ENCODE data around the gene CCDC87. TPM values are rescaled to one million over a fixed set of nuclear protein-coding genes. Genes with fewer than 3 reads are reported as not detected.
"Not testable (repeated sequence)": the region's sequence is repeated elsewhere in the genome, so short reads cannot be mapped to it uniquely, and the experiment has no call there.

CCDC87 gene
- total RNA-seq, 1 donor from 2014 or later: 0.54 TPM

DNA sequence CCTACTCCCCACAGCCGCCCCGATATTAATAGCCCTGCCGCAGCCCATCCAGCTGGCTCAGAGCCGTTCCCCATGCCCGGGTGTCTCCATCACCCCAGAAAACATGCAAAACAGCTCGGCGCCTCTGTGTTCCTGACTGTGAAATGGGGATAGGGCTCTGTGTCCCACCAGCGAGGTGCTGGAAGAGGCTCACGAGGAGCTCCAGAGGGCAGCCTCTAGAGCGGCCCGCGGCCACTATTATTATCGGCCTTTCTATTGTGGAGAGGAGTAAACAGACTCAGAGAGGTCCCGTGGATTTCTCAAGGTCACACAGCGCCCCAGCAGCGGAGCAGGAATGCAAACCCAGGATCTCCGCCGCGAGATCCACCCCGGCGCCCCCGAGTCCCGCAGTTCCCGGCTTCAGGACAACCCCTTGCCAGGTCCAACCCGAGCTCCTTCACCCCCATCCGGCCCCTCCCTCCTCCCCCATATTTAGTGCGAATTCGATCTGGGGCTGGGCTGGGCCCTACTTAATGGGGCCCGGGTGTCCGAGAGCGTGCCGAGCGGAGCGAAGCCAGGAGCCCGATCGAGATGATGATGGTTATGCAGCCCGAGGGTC lies 46.4 kb downstream of the CCDC87 start, which contains the start of gene ACTN3:
Gene ACTN3, plus strand, starts transcription at position 536 of the 598 bp plus-strand sequence. Its CDS starts 35 bp downstream, at position 571.
- H3K36me3 Mint-ChIP-seq (ENCODE audit: low read depth, unreplicated experiment): peaks cover 14% of the 10 kb centered on the region
- H3K27me3 Mint-ChIP-seq (ENCODE audit: unreplicated experiment): peaks cover 18% of the 10 kb centered on the region
- TF ChIP-seq, protein P1, sequence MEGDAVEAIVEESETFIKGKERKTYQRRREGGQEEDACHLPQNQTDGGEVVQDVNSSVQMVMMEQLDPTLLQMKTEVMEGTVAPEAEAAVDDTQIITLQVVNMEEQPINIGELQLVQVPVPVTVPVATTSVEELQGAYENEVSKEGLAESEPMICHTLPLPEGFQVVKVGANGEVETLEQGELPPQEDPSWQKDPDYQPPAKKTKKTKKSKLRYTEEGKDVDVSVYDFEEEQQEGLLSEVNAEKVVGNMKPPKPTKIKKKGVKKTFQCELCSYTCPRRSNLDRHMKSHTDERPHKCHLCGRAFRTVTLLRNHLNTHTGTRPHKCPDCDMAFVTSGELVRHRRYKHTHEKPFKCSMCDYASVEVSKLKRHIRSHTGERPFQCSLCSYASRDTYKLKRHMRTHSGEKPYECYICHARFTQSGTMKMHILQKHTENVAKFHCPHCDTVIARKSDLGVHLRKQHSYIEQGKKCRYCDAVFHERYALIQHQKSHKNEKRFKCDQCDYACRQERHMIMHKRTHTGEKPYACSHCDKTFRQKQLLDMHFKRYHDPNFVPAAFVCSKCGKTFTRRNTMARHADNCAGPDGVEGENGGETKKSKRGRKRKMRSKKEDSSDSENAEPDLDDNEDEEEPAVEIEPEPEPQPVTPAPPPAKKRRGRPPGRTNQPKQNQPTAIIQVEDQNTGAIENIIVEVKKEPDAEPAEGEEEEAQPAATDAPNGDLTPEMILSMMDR (IDR thresholded peaks at IDR 0.05; ENCODE audit: unreplicated experiment): no peak
- peak within 1 kb of the TSS; percentile 76 for H3K4me3 Mint-ChIP-seq (ENCODE audit: unreplicated experiment)
- H3K27ac Mint-ChIP-seq (ENCODE audit: unreplicated experiment): no peak within 1 kb of the TSS
- DNase-seq (ENCODE audit: low spot score): peak; percentile 15
- no peaks in the 10 kb centered on the region for H3K9me3 Mint-ChIP-seq (ENCODE audit: unreplicated experiment)
- peaks cover 19% of the 10 kb centered on the region for H3K4me1 Mint-ChIP-seq (ENCODE audit: unreplicated experiment)

DNA sequence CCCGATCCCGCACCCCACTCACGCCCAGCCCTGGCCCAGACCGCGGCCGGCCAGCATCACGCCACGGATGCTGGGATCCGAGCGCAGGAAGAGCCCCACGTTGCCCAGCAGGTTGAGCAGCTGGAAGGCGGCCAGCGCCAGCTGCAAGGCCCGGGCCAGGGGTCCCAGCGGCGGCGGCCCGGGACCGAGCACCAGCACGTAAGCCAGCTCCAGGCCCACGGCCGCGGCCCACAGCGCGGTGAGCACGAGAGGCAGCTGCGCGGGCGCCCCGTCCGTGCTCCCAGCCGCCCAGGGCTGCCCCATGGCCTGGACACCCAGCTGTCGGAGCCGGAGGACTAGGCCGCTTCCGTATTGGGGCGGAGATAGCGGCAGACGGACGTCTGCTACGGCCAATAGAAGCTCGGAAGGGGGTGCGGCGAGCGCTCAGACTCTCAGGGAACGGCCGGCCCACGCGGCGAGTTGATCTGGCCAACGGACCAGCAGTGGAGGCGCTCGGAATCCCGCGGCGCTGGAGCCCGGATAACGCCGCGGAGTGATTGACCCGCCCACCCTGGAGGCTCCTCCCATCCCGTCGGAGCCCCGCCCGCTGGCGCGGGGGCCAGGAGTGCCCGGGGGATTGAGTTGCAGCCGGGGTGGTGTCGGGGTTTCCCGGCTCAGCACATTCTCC lies 47.0 kb downstream of the CCDC87 start, which contains the start of gene ZDHHC24:
Gene ZDHHC24, minus strand, starts transcription at position 348 of the 667 bp plus-strand sequence. Its CDS starts 45 bp downstream, at position 303.
- peaks cover 17% of the 10 kb centered on the region for H3K36me3 Mint-ChIP-seq (ENCODE audit: low read depth, unreplicated experiment)
- TF ChIP-seq, protein P1 (IDR thresholded peaks at IDR 0.05; ENCODE audit: unreplicated experiment): no peak
- peak within 1 kb of the TSS; percentile 85 for H3K4me3 Mint-ChIP-seq (ENCODE audit: unreplicated experiment)
- peaks cover 18% of the 10 kb centered on the region for H3K27me3 Mint-ChIP-seq (ENCODE audit: unreplicated experiment)
- H3K4me1 Mint-ChIP-seq (ENCODE audit: unreplicated experiment): peaks cover 19% of the 10 kb centered on the region
- no peaks in the 10 kb centered on the region for H3K9me3 Mint-ChIP-seq (ENCODE audit: unreplicated experiment)
- peak; percentile 93 for DNase-seq (ENCODE audit: low spot score)
- H3K27ac Mint-ChIP-seq (ENCODE audit: unreplicated experiment): peak within 1 kb of the TSS; percentile 79

DNA sequence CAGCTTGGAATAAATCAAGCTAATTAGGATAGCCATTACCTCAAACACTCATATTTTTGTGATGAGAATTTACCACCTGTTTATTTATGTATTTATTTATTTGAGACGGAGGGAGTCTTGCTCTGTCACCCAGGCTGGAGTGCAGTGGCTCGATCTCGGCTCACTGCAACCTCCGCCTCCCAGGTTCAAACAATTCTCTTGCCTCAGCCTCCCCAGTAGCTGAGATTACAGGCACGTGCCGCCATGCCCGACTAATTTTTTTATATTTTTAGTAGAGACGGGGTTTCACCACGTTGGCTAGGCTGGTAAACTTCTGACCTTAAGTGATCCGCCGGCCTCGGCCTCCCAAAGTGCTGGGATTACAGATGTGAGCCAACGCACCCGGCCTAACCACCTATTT lies 47.9 kb downstream of the CCDC87 start:
- Mint-ChIP-seq H3K4me3 (ENCODE audit: unreplicated experiment) (peak overlapping the region; percentile 85), H3K27me3 (ENCODE audit: unreplicated experiment) (peaks cover 22% of the 10 kb centered on the region), H3K4me1 (ENCODE audit: unreplicated experiment) (peaks cover 19% of the 10 kb centered on the region), H3K27ac (ENCODE audit: unreplicated experiment) (peak overlapping the region; percentile 79), H3K36me3 (ENCODE audit: low read depth, unreplicated experiment) (peaks cover 17% of the 10 kb centered on the region)
- not testable (repeated sequence) for DNase-seq (ENCODE audit: low spot score); H3K9me3 Mint-ChIP-seq (ENCODE audit: unreplicated experiment)

DNA sequence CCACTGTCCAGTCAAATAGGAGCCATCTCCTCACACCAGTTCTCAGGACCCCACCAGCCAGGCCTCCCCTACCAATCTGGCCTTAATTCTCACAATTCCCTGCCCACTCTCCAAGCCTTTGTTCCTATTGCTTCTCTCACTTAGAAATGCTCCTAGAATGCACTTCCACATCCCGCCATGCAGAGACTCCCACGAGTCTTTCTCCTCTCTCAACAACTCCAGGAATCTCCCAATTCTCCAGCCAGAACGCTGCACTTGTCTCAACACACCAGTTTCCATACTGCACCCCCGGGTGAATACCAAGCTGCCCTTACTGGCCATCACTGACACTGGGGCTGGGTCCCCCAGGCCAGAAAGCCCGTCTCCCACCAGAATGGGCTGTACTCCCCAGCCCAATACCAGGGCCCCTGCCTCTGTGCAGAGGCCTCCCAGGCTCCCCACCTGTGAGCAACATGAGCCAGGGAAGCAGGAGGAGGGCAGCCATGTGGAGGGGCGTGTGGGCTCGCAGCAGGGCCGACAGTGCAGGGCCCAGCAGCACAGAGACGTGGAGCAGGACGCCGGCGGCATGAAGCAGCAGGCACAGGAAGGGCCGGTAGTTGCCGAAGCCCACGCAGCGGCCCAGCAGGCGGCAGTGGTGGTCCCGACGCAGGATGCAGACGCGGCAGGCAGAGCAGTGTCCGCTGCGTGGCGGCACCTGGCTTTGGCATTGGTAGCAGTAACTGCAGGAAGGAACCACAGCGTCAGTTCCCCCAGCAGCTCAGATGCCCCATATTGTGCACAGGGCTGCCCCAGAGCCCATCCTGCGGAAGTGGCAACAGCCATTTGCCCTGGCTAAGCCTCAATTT lies 49.4 kb downstream of the CCDC87 start:
- Mint-ChIP-seq H3K9me3 (ENCODE audit: unreplicated experiment) (no peaks in the 10 kb centered on the region), H3K27ac (ENCODE audit: unreplicated experiment) (peak overlapping the region; percentile 58), H3K4me3 (ENCODE audit: unreplicated experiment) (peak overlapping the region; percentile 48), H3K36me3 (ENCODE audit: low read depth, unreplicated experiment) (peaks cover 21% of the 10 kb centered on the region), H3K27me3 (ENCODE audit: unreplicated experiment) (peaks cover 22% of the 10 kb centered on the region), H3K4me1 (ENCODE audit: unreplicated experiment) (peaks cover 19% of the 10 kb centered on the region)
- TF ChIP-seq, protein P1 (IDR thresholded peaks at IDR 0.05; ENCODE audit: unreplicated experiment): no peak
- DNase-seq (ENCODE audit: low spot score): peak; percentile 63

DNA sequence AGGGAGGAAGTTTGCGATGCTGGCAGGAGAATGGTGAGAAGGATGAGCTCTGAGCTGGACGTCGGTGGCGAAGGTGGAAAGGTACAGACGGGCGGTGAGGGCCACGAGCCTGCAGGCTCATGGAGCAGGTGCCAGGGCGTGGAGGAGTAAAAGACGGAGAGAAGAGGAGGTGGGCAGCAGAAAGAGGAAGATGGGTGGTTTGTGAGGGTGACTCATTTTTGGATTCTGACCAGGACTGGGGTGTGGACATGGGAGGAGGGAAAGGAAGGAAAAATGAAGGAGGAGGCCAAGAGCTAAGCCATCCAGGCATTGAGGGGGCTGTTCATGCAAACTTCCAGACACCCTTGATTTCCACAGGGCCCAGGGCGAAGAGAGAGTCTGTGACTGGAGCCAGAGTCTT lies 50.5 kb downstream of the CCDC87 start:
- Mint-ChIP-seq H3K4me1 (ENCODE audit: unreplicated experiment) (peaks cover 19% of the 10 kb centered on the region), H3K27me3 (ENCODE audit: unreplicated experiment) (peaks cover 22% of the 10 kb centered on the region), H3K27ac (ENCODE audit: unreplicated experiment) (no peak overlapping the region), H3K4me3 (ENCODE audit: unreplicated experiment) (peak overlapping the region; percentile 71), H3K9me3 (ENCODE audit: unreplicated experiment) (no peaks in the 10 kb centered on the region), H3K36me3 (ENCODE audit: low read depth, unreplicated experiment) (peaks cover 25% of the 10 kb centered on the region)
- TF ChIP-seq, protein P1 (IDR thresholded peaks at IDR 0.05; ENCODE audit: unreplicated experiment): no peak
- DNase-seq (ENCODE audit: low spot score): no peak

Measured in endothelial cell (in vitro differentiated cells).